Measurements from ENCODE around the gene RASAL2.
"Not testable (repeated sequence)": the region's sequence is repeated elsewhere in the genome, so short reads cannot be mapped to it uniquely, and the experiment has no call there.

RASAL2 gene

DNA sequence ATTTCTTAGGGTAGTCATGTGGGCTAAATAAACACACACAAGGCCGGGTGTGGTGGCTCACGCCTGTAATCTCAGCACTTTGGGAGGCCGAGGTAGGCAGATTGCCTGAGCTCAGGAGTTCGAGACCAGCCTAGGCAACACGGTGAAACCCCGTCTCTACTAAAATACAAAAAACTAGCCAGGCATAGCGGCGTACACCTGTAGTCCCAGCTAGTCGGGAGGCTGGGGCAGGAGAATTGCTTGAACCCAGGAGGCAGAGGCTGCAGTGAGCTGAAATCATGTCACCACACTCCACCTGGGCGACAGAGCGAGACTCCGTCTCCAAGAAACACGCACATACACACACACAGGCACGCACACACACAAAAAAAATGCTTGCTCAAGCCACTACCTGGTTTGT lies 409.4 kb downstream of the RASAL2 start:
- H3K4me3 ChIP-seq (ENCODE audit: low read depth, low read length); H3K36me3 ChIP-seq (ENCODE audit: insufficient read depth, low read length); H3K4me1 ChIP-seq (ENCODE audit: control insufficient read depth, insufficient read depth, low read length, unreplicated experiment); H3K27me3 ChIP-seq (ENCODE audit: insufficient read depth, low read length); H2AFZ ChIP-seq (ENCODE audit: low read length, unreplicated experiment); H3K27ac ChIP-seq (ENCODE audit: low read depth, low read length); H3K79me2 ChIP-seq (ENCODE audit: control insufficient read depth, insufficient read depth, low read length, unreplicated experiment): not testable (repeated sequence)

DNA sequence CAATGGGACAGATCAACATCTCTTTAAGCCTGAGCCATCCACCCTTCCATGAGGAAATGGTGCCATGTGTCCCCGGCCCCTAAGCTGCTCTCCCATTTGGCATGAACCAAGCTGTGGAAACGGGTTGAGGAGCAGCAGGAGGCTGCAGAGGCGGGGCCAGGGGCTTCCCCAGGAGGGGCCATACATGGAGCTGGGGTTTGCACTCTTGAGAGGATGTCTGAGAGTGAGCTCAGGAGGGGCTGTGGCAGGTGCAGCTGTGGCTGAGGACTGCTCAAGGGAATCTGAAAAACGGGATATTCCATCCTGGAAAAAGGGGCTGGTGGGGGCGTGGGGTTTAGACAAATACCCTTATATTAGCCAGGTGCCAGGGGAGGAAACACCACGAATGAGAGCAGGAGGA lies 409.9 kb downstream of the RASAL2 start:
- H3K36me3 ChIP-seq (ENCODE audit: insufficient read depth, low read length), result no peaks in the 10 kb centered on the region
- H3K79me2 ChIP-seq (ENCODE audit: control insufficient read depth, insufficient read depth, low read length, unreplicated experiment), result no peaks in the 10 kb centered on the region
- no peak overlapping the region for H3K27ac ChIP-seq (ENCODE audit: low read depth, low read length)
- H3K4me1 ChIP-seq (ENCODE audit: control insufficient read depth, insufficient read depth, low read length, unreplicated experiment), result no peaks in the 10 kb centered on the region
- no peak overlapping the region for H2AFZ ChIP-seq (ENCODE audit: low read length, unreplicated experiment)
- H3K27me3 ChIP-seq (ENCODE audit: insufficient read depth, low read length), result 0 out of 2 replicates have a peak, but pooled peaks cover 3% of the 10 kb centered on the region
- H3K4me3 ChIP-seq (ENCODE audit: low read depth, low read length), result no peak overlapping the region

DNA sequence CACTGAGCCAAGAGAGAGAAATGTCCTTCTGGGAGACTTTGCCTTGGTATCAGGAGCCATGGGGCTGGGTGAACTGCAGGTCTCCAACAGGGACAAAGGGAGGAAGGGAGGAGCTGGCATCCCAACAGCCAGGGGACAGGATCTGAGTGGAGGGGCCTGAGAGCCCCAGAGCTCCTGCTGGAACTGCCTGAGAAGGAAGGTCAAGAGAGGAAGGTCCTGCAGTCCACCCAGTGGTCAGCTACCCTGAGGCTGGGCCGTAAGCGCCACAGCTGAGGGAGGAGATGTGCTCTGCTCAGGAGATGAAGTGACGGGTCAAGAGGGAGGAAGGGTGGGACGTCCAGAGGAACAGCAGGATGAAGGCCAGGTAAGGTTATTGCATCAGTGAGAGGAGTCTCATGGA lies 410.4 kb downstream of the RASAL2 start:
- Histone ChIP-seq H3K27ac (ENCODE audit: low read depth, low read length) (no peak overlapping the region), H3K27me3 (ENCODE audit: insufficient read depth, low read length) (0 out of 2 replicates have a peak, but pooled peaks cover 3% of the 10 kb centered on the region), H3K4me1 (ENCODE audit: control insufficient read depth, insufficient read depth, low read length, unreplicated experiment) (no peaks in the 10 kb centered on the region), H2AFZ (ENCODE audit: low read length, unreplicated experiment) (no peak overlapping the region), H3K36me3 (ENCODE audit: insufficient read depth, low read length) (no peaks in the 10 kb centered on the region), H3K4me3 (ENCODE audit: low read depth, low read length) (no peak overlapping the region), H3K79me2 (ENCODE audit: control insufficient read depth, insufficient read depth, low read length, unreplicated experiment) (no peaks in the 10 kb centered on the region)

DNA sequence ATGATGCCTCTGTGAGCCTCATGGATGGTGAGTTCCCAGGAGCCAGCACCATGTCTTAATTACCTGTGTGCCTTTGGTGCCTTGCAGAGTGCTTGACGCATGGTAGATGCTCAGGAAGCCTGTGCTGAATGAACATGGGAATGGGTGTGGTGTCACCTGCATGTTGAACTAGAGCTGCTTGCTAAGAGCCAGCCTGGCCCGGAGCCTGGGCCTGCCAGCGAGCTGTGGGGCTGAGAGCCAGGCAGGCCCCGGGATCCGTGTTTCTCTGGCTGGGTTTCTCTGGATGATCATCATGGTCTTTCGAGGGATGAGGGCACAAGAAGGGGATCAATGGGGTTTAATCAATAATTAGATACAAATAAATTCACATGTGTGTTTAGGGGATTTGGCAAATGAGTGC lies 412.3 kb downstream of the RASAL2 start:
- H3K4me3 ChIP-seq (ENCODE audit: low read depth, low read length), result no peak overlapping the region
- H3K4me1 ChIP-seq (ENCODE audit: control insufficient read depth, insufficient read depth, low read length, unreplicated experiment), result no peaks in the 10 kb centered on the region
- no peaks in the 10 kb centered on the region for H3K36me3 ChIP-seq (ENCODE audit: insufficient read depth, low read length)
- no peak overlapping the region for H3K27ac ChIP-seq (ENCODE audit: low read depth, low read length)
- no peak overlapping the region for H2AFZ ChIP-seq (ENCODE audit: low read length, unreplicated experiment)
- H3K27me3 ChIP-seq (ENCODE audit: insufficient read depth, low read length), result 0 out of 2 replicates have a peak, but pooled peaks cover 3% of the 10 kb centered on the region
- no peaks in the 10 kb centered on the region for H3K79me2 ChIP-seq (ENCODE audit: control insufficient read depth, insufficient read depth, low read length, unreplicated experiment)

DNA sequence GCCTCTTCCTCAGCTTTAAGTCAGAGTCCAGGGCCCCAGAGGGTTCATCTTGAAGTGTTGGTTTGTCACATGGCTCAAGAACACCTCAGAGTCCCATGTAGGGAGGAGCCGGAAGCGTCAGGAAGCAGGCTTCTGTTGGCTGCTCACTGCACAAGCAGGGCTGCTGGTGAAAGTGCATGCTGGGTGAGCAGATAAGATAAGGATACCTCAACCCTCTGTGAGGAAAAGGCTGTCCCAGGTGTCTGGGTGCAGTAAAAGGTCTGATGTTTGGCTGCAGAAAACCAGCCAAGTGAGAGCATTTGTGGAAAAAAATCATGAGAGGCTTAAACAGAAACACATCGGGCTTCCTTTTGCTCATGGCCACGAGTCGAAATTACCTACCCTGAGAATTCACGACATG lies 412.8 kb downstream of the RASAL2 start:
- H3K4me3 ChIP-seq (ENCODE audit: low read depth, low read length), result no peak overlapping the region
- H3K27me3 ChIP-seq (ENCODE audit: insufficient read depth, low read length), result 0 out of 2 replicates have a peak, but pooled peaks cover 3% of the 10 kb centered on the region
- no peak overlapping the region for H2AFZ ChIP-seq (ENCODE audit: low read length, unreplicated experiment)
- no peaks in the 10 kb centered on the region for H3K36me3 ChIP-seq (ENCODE audit: insufficient read depth, low read length)
- no peak overlapping the region for H3K27ac ChIP-seq (ENCODE audit: low read depth, low read length)
- no peaks in the 10 kb centered on the region for H3K4me1 ChIP-seq (ENCODE audit: control insufficient read depth, insufficient read depth, low read length, unreplicated experiment)
- H3K79me2 ChIP-seq (ENCODE audit: control insufficient read depth, insufficient read depth, low read length, unreplicated experiment), result no peaks in the 10 kb centered on the region

DNA sequence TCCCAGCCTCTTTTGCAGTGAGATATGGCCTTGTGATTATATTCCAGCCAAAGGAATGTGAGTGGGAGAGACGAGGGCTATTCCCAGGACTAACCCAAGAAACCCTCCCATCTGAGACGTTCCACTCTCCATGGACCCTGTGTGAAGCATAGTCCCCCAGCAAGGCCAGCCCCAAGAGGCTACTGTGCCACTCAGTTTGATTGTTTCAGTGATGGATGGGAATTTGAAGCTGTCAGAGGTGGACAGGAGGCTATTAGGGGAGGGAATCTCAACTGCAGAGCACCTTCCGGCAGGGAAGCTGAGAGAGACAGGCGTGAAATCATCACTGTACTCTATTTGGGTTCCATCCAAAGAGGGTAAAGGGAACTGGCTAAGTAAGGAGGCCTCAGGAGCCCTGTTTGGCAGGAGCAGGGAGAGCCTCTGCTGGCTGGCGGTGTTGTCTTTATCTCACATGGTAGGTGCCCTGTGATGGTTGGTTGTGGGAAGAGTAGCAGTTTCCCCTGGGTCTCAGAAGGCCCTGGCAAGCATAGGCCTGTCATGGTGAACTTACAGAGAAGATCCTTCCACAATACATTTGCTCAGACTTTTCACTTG lies 415.6 kb downstream of the RASAL2 start:
- 0 out of 2 replicates have a peak, but pooled peaks cover 3% of the 10 kb centered on the region for H3K27me3 ChIP-seq (ENCODE audit: insufficient read depth, low read length)
- H2AFZ ChIP-seq (ENCODE audit: low read length, unreplicated experiment), result no peak overlapping the region
- H3K4me1 ChIP-seq (ENCODE audit: control insufficient read depth, insufficient read depth, low read length, unreplicated experiment), result no peaks in the 10 kb centered on the region
- H3K4me3 ChIP-seq (ENCODE audit: low read depth, low read length), result no peak overlapping the region
- H3K27ac ChIP-seq (ENCODE audit: low read depth, low read length), result no peak overlapping the region
- no peaks in the 10 kb centered on the region for H3K79me2 ChIP-seq (ENCODE audit: control insufficient read depth, insufficient read depth, low read length, unreplicated experiment)
- no peaks in the 10 kb centered on the region for H3K36me3 ChIP-seq (ENCODE audit: insufficient read depth, low read length)

DNA sequence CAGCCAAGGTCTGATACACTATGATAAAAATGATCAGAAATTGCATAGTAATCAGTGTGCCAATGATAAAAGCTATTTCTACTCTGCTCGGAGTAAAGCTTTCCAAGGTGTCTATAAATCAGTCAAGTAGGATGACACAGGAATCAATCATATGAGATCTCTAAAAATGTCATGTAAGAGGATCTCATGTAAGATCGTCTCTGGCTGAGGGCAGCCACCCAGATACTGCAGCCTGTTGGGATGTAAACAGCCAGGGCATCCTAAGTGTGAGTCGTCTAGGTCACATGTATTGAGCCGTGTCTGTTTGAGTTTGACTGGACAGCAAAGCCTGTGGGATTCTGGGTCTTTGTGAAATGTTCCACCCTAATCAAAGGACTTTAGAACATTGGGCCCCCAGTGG lies 416.3 kb downstream of the RASAL2 start:
- Histone ChIP-seq H3K36me3 (ENCODE audit: insufficient read depth, low read length) (no peaks in the 10 kb centered on the region), H3K4me1 (ENCODE audit: control insufficient read depth, insufficient read depth, low read length, unreplicated experiment) (no peaks in the 10 kb centered on the region), H2AFZ (ENCODE audit: low read length, unreplicated experiment) (no peak overlapping the region), H3K27me3 (ENCODE audit: insufficient read depth, low read length) (0 out of 2 replicates have a peak, but pooled peaks cover 2% of the 10 kb centered on the region), H3K4me3 (ENCODE audit: low read depth, low read length) (no peak overlapping the region), H3K27ac (ENCODE audit: low read depth, low read length) (no peak overlapping the region), H3K79me2 (ENCODE audit: control insufficient read depth, insufficient read depth, low read length, unreplicated experiment) (no peaks in the 10 kb centered on the region)

DNA sequence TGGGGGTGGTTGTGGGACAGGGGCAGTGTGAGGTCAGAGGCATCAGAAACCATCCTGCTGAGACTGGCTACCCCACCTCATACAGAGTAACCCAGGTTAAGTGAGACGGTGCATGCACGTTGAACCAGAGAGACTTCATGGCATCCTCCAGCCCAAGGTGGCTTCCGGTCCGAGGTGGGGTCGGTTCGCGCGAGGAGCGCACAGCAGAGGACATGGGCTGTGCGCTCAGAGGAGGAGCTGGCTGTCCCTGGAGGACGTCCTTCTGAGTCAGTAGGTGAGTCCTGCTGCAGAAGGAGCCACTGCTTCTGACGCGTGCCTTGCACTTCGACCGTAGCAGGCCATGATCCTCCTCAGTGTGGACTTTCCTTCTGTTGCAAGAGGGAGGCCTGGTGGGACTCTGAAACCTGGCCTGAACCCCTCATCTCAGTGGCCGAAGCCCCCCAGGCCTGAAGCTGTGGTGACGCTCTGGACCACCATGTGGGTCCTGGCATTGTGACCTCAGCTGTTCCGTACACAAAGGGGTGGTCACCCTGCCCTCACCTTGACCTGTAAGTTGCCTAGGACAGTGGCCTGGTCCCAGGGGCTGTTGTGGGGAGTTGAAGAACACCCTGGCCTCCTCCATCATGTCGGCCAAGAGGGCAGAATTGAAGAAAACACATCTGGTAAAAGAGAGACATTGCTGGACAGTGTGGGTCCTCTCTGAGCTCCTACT lies 418.8 kb downstream of the RASAL2 start, which contains the start of gene TEX35:
TEX35 (plus strand) TSS at position 544 of the 712 bp plus-strand sequence; CDS start at position 624, 80 bp downstream.
- Histone ChIP-seq H3K36me3 (ENCODE audit: insufficient read depth, low read length) (no peaks in the 10 kb centered on the region), H2AFZ (ENCODE audit: low read length, unreplicated experiment) (no peak within 1 kb of the TSS), H3K4me1 (ENCODE audit: control insufficient read depth, insufficient read depth, low read length, unreplicated experiment) (no peaks in the 10 kb centered on the region), H3K4me3 (ENCODE audit: low read depth, low read length) (no peak within 1 kb of the TSS), H3K27me3 (ENCODE audit: insufficient read depth, low read length) (no peaks in the 10 kb centered on the region), H3K27ac (ENCODE audit: low read depth, low read length) (no peak within 1 kb of the TSS), H3K79me2 (ENCODE audit: control insufficient read depth, insufficient read depth, low read length, unreplicated experiment) (no peaks in the 10 kb centered on the region)

DNA sequence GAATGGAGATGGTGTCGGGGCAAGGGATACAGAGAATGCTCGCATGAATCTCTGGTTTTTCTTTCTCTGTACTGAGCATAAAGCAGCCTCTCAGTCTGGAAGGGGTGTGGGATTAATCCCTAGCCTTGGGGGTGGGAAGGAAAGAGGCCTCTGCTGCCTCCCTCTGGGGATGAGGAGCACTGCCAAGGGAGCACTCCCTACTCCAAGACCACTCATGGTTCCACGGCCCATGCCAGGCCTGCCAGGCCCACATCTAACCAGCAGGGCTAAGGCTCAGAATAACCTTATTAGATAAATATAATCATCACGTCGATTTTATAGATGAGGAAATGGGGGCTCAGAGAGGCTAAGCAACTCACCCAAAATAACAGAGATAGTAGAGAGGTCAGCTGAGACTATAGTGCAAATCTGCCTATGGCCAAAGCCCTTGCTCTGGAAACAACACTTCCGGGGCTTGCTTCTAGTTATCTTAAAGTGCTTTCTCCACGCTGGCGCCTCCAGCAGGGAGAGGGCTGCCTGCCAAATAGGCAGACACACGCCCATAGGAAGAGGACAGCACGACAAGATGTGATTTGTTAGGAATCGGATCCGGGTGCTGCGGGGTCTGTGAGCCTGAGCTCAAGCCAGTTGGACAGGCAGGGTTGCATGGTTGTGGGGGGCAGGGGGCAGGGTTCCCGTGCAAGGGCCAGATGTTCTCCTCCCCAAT lies 419.5 kb downstream of the RASAL2 start:
- Histone ChIP-seq H3K4me3 (ENCODE audit: low read depth, low read length) (no peak overlapping the region), H3K27me3 (ENCODE audit: insufficient read depth, low read length) (no peaks in the 10 kb centered on the region), H3K27ac (ENCODE audit: low read depth, low read length) (no peak overlapping the region), H3K4me1 (ENCODE audit: control insufficient read depth, insufficient read depth, low read length, unreplicated experiment) (no peaks in the 10 kb centered on the region), H3K36me3 (ENCODE audit: insufficient read depth, low read length) (no peaks in the 10 kb centered on the region), H2AFZ (ENCODE audit: low read length, unreplicated experiment) (no peak overlapping the region), H3K79me2 (ENCODE audit: control insufficient read depth, insufficient read depth, low read length, unreplicated experiment) (no peaks in the 10 kb centered on the region)

DNA sequence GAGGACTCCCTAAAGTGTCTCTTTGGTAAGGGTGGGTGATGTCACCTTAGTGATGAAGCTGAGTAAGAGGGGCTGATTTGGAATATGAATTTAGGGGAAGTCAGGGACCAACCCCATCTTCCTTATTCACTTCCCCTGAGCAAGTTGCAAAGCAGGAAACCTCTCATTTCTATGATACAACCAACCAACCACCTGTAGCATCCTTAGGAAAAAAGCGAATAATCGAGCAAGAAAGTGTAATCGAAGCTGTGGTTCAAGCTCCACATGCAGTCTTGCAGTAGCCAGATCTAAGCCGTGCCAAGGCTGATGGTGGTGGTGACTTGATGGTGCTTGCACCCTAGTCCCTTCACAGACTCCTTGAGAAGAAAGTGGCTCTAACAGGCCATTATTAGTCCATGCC lies 422.2 kb downstream of the RASAL2 start:
- H2AFZ ChIP-seq (ENCODE audit: low read length, unreplicated experiment), result no peak overlapping the region
- H3K27ac ChIP-seq (ENCODE audit: low read depth, low read length), result no peak overlapping the region
- H3K4me1 ChIP-seq (ENCODE audit: control insufficient read depth, insufficient read depth, low read length, unreplicated experiment), result no peaks in the 10 kb centered on the region
- H3K36me3 ChIP-seq (ENCODE audit: insufficient read depth, low read length), result no peaks in the 10 kb centered on the region
- H3K79me2 ChIP-seq (ENCODE audit: control insufficient read depth, insufficient read depth, low read length, unreplicated experiment), result no peaks in the 10 kb centered on the region
- H3K4me3 ChIP-seq (ENCODE audit: low read depth, low read length), result no peak overlapping the region
- no peaks in the 10 kb centered on the region for H3K27me3 ChIP-seq (ENCODE audit: insufficient read depth, low read length)

All from ACC112 (cell line).